ENCODE results near the gene KIF18B.

Gene KIF18B

GRCh38 chr17:44912763-44913544, 34.6 kb downstream of the KIF18B start:
- H3K9me3 ChIP-seq (ENCODE audit: control insufficient read depth in 5 of 5, low read length in 5 of 5): no peaks in the 10 kb centered on the region
- H3K27ac ChIP-seq (ENCODE audit: low read depth, low read length): no peak overlapping the region
- H3K4me3 ChIP-seq (ENCODE audit: low read depth in 1 of 5, low read length in 5 of 5): no peak overlapping the region
- no peaks in the 10 kb centered on the region for H3K36me3 ChIP-seq (ENCODE audit: control insufficient read depth in 5 of 5, insufficient read depth in 5 of 5, low read length in 5 of 5)
- peaks cover 0 to 17% (median 7%) of the 10 kb centered on the region in 5 donors for H3K27me3 ChIP-seq (ENCODE audit: control insufficient read depth in 5 of 5, insufficient read depth in 4 of 5, low read length in 5 of 5)
- H3K9ac ChIP-seq (ENCODE audit: low read length in 5 of 5): no peak overlapping the region
- H3K4me1 ChIP-seq (ENCODE audit: control insufficient read depth in 5 of 5, insufficient read depth in 5 of 5, low read length in 5 of 5): peaks cover 2 to 51% (median 37%) of the 10 kb centered on the region in 5 donors

- peak overlapping the region in 3 of 5 donors; percentile 28 to 43 (median 38) for H3K4me3 ChIP-seq (ENCODE audit: low read depth in 1 of 5, low read length in 5 of 5)
- H3K9ac ChIP-seq (ENCODE audit: low read length in 5 of 5): peak overlapping the region in 2 of 5 donors; percentile 0
- no peaks in the 10 kb centered on the region for H3K36me3 ChIP-seq (ENCODE audit: control insufficient read depth in 5 of 5, insufficient read depth in 5 of 5, low read length in 5 of 5)
- peaks cover 0 to 17% (median 7%) of the 10 kb centered on the region in 5 donors for H3K27me3 ChIP-seq (ENCODE audit: control insufficient read depth in 5 of 5, insufficient read depth in 4 of 5, low read length in 5 of 5)
- no peaks in the 10 kb centered on the region for H3K9me3 ChIP-seq (ENCODE audit: control insufficient read depth in 5 of 5, low read length in 5 of 5)
- no peak overlapping the region for H3K27ac ChIP-seq (ENCODE audit: low read depth, low read length)
- H3K4me1 ChIP-seq (ENCODE audit: control insufficient read depth in 5 of 5, insufficient read depth in 5 of 5, low read length in 5 of 5): peaks cover 2 to 39% (median 28%) of the 10 kb centered on the region in 5 donors
These were observed 36.2 kb downstream of the KIF18B start for GRCh38 chr17:44911133-44912001.

GRCh38 chr17:44910231-44911106, 37.1 kb downstream of the KIF18B start:
- Histone ChIP-seq H3K27me3 (ENCODE audit: control insufficient read depth in 5 of 5, insufficient read depth in 4 of 5, low read length in 5 of 5) (peaks cover 0 to 17% (median 7%) of the 10 kb centered on the region in 5 donors), H3K4me1 (ENCODE audit: control insufficient read depth in 5 of 5, insufficient read depth in 5 of 5, low read length in 5 of 5) (peaks cover 2 to 30% (median 19%) of the 10 kb centered on the region in 5 donors), H3K4me3 (ENCODE audit: low read depth in 1 of 5, low read length in 5 of 5) (peak overlapping the region in 2 of 5 donors; percentile 5 to 43), H3K27ac (ENCODE audit: low read depth, low read length) (no peak overlapping the region), H3K36me3 (ENCODE audit: control insufficient read depth in 5 of 5, insufficient read depth in 5 of 5, low read length in 5 of 5) (no peaks in the 10 kb centered on the region), H3K9me3 (ENCODE audit: control insufficient read depth in 5 of 5, low read length in 5 of 5) (no peaks in the 10 kb centered on the region), H3K9ac (ENCODE audit: low read length in 5 of 5) (no peak overlapping the region)

GRCh38 chr17:44909681-44910144, 37.9 kb downstream of the KIF18B start:
- no peaks in the 10 kb centered on the region for H3K36me3 ChIP-seq (ENCODE audit: control insufficient read depth in 5 of 5, insufficient read depth in 5 of 5, low read length in 5 of 5)
- H3K27ac ChIP-seq (ENCODE audit: low read depth, low read length): no peak overlapping the region

GRCh38 chr17:44908761-44909326, 38.7 kb downstream of the KIF18B start:
- Histone ChIP-seq H3K36me3 (ENCODE audit: control insufficient read depth in 5 of 5, insufficient read depth in 5 of 5, low read length in 5 of 5) (no peaks in the 10 kb centered on the region), H3K4me1 (ENCODE audit: control insufficient read depth in 5 of 5, insufficient read depth in 5 of 5, low read length in 5 of 5) (peaks cover 2 to 30% (median 22%) of the 10 kb centered on the region in 5 donors), H3K9me3 (ENCODE audit: control insufficient read depth in 5 of 5, low read length in 5 of 5) (no peaks in the 10 kb centered on the region), H3K27me3 (ENCODE audit: control insufficient read depth in 5 of 5, insufficient read depth in 4 of 5, low read length in 5 of 5) (peaks cover 0 to 17% (median 7%) of the 10 kb centered on the region in 5 donors), H3K27ac (ENCODE audit: low read depth, low read length) (no peak overlapping the region), H3K4me3 (ENCODE audit: low read depth in 1 of 5, low read length in 5 of 5) (no peak overlapping the region), H3K9ac (ENCODE audit: low read length in 5 of 5) (no peak overlapping the region)

More at GRCh38 chr17:44909681-44910144, 37.9 kb downstream of the KIF18B start:
- Histone ChIP-seq H3K9me3 (ENCODE audit: control insufficient read depth in 5 of 5, low read length in 5 of 5) (no peaks in the 10 kb centered on the region), H3K4me1 (ENCODE audit: control insufficient read depth in 5 of 5, insufficient read depth in 5 of 5, low read length in 5 of 5) (peaks cover 2 to 29% (median 19%) of the 10 kb centered on the region in 5 donors), H3K9ac (ENCODE audit: low read length in 5 of 5) (no peak overlapping the region), H3K27me3 (ENCODE audit: control insufficient read depth in 5 of 5, insufficient read depth in 4 of 5, low read length in 5 of 5) (peaks cover 0 to 17% (median 7%) of the 10 kb centered on the region in 5 donors), H3K4me3 (ENCODE audit: low read depth in 1 of 5, low read length in 5 of 5) (no peak overlapping the region)

- H3K27ac ChIP-seq (ENCODE audit: low read depth, low read length): no peak overlapping the region
- no peaks in the 10 kb centered on the region for H3K9me3 ChIP-seq (ENCODE audit: control insufficient read depth in 5 of 5, low read length in 5 of 5)
- peaks cover 7 to 37% (median 32%) of the 10 kb centered on the region in 5 donors for H3K4me1 ChIP-seq (ENCODE audit: control insufficient read depth in 5 of 5, insufficient read depth in 5 of 5, low read length in 5 of 5)
- no peaks in the 10 kb centered on the region for H3K36me3 ChIP-seq (ENCODE audit: control insufficient read depth in 5 of 5, insufficient read depth in 5 of 5, low read length in 5 of 5)
- peaks cover 0 to 12% (median 7%) of the 10 kb centered on the region in 5 donors for H3K27me3 ChIP-seq (ENCODE audit: control insufficient read depth in 5 of 5, insufficient read depth in 4 of 5, low read length in 5 of 5)
- H3K4me3 ChIP-seq (ENCODE audit: low read depth in 1 of 5, low read length in 5 of 5): no peak overlapping the region
- no peak overlapping the region for H3K9ac ChIP-seq (ENCODE audit: low read length in 5 of 5)
These were observed 39.7 kb downstream of the KIF18B start for GRCh38 chr17:44907729-44908470.

- H3K4me3 ChIP-seq (ENCODE audit: low read depth in 1 of 5, low read length in 5 of 5): no peak overlapping the region
- H3K4me1 ChIP-seq (ENCODE audit: control insufficient read depth in 5 of 5, insufficient read depth in 5 of 5, low read length in 5 of 5): peaks cover 9 to 39% (median 35%) of the 10 kb centered on the region in 5 donors
- no peak overlapping the region for H3K9ac ChIP-seq (ENCODE audit: low read length in 5 of 5)
- peaks cover 0 to 9% (median 3%) of the 10 kb centered on the region in 5 donors for H3K27me3 ChIP-seq (ENCODE audit: control insufficient read depth in 5 of 5, insufficient read depth in 4 of 5, low read length in 5 of 5)
- no peaks in the 10 kb centered on the region for H3K9me3 ChIP-seq (ENCODE audit: control insufficient read depth in 5 of 5, low read length in 5 of 5)
- H3K36me3 ChIP-seq (ENCODE audit: control insufficient read depth in 5 of 5, insufficient read depth in 5 of 5, low read length in 5 of 5): no peaks in the 10 kb centered on the region
- H3K27ac ChIP-seq (ENCODE audit: low read depth, low read length): no peak overlapping the region
These were observed 40.5 kb downstream of the KIF18B start for GRCh38 chr17:44906763-44907728.

- H3K9ac ChIP-seq (ENCODE audit: low read length in 5 of 5): no peak overlapping the region
- no peaks in the 10 kb centered on the region for H3K9me3 ChIP-seq (ENCODE audit: control insufficient read depth in 5 of 5, low read length in 5 of 5)
- no peak overlapping the region for H3K27ac ChIP-seq (ENCODE audit: low read depth, low read length)
- peaks cover 9 to 37% (median 29%) of the 10 kb centered on the region in 5 donors for H3K4me1 ChIP-seq (ENCODE audit: control insufficient read depth in 5 of 5, insufficient read depth in 5 of 5, low read length in 5 of 5)
- H3K4me3 ChIP-seq (ENCODE audit: low read depth in 1 of 5, low read length in 5 of 5): no peak overlapping the region
- H3K36me3 ChIP-seq (ENCODE audit: control insufficient read depth in 5 of 5, insufficient read depth in 5 of 5, low read length in 5 of 5): no peaks in the 10 kb centered on the region
- H3K27me3 ChIP-seq (ENCODE audit: control insufficient read depth in 5 of 5, insufficient read depth in 4 of 5, low read length in 5 of 5): peaks cover 0 to 3% (median 0%) of the 10 kb centered on the region in 5 donors
These were observed 41.4 kb downstream of the KIF18B start for GRCh38 chr17:44906010-44906646.

All from subcutaneous abdominal adipose tissue (tissue), 5 donors.